Central memory CD4-positive, alpha-beta T cell (primary cell): ENCODE data around the gene CHAT.

Experiments
- DNase-seq: peaks from one replicate; pipeline ENCODE4 v3.0.0; 2022

CHAT gene

GRCh38 chr10:49690698-49691356 lies 77.0 kb downstream of the CHAT start:
- DNase-seq: no peak

- no peak for DNase-seq
These were observed 77.8 kb downstream of the CHAT start for GRCh38 chr10:49691588-49691987.

DNA sequence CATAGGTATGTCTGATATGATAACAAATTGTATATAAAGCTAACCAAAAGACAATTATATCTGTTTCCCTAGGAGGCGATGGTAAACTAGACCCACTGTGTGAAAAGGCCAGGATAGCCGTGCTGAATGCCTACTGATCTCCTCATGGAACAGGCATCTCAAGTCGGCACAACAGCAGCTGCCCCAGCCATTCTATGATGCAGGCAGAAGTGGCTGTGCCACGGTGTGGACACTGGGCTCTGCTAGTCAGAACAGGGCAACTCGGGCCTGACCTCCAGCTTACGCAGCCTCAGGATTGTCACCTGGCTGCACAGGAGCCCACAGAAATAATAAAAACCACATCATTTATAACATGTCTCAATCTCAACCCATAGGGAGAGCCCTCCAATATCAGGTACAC lies 80.6 kb downstream of the CHAT start:
- DNase-seq: no peak

- no peak for DNase-seq
These were observed 82.5 kb downstream of the CHAT start for GRCh38 chr10:49696311-49696710.

DNA sequence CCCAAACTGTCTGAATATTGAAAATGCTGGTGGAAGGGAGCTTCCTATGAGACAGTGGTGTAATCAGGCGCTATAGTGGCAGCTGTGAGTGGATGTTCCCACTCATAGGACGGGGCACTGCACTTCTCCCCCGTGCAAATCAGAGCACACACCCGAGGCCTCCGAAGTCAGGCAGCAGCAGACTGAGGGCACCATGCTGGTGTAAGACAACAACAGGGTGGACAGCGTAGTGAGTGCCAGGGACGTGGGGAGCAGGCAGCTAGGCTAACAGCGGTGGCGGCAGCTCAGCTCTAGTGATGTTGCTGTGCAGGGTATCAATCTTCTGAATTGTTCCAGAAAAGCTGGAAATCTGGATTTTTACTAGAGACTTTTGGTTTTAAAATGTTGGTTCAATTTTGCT lies 84.8 kb downstream of the CHAT start:
- DNase-seq: no peak

DNA sequence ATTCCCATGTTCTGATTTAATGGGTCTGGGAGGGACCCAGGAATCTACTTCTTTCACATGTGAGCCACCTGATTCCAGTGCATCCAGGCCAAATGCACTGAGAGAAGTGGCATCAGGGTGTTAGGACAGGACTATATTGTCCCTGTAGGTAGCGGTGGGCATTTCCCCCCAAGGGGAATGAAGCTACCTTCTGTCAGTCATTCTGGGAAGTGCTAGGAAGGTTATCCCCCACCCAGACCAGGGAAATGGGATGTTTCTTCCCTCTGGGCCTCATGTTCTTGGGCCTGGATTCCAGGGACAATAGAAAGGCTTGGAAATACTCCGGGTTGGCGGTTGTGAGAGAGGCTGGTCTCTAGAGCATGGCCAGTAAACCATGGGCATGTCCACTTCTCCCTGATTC lies 86.4 kb downstream of the CHAT start:
- no peak for DNase-seq

- no peak for DNase-seq
These were observed 87.2 kb downstream of the CHAT start for GRCh38 chr10:49700997-49701396.

DNA sequence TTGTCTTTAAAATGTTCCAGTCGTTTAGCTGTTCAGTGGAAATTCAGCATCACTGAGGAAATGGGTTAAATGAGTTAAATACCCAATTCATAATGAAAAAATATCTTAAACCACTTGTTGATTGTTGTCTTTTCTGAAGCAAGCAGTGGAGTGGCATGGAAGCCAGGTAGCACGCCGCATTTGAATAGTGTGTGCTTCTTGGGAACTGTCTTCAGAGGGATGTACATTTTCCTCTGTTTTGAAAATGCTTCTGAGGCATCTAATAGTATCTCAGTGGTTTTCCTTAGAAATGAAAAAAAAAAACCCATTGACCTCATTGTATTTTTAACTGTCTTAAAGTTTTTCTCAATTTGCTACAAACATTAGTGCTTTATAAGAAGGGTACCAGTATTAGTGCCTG lies 93.7 kb downstream of the CHAT start:
- DNase-seq: no peak

DNA sequence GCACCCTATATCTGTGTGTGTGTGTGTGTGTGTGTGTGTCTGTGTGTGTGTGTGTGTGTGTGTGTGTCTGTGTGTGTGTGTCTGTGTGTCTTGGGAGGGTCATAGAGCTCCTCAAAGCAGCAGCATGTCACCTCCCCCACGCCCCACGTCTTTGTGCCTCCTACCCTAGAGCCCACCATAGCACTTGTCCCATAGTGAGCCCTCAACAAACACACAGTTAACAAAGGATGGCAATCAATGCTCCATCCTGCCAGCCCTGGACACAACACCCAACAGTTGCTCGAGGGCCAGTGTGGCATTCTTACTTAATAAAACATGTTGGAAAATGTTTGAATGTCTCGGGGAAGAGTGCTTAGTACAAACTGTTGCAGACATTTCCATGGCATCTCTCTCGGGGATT lies 96.1 kb downstream of the CHAT start:
- DNase-seq: no peak

- DNase-seq: no peak
These were observed 97.1 kb downstream of the CHAT start for GRCh38 chr10:49710966-49711365.

- no peak for DNase-seq
These were observed 97.6 kb downstream of the CHAT start for GRCh38 chr10:49711481-49711880.

GRCh38 chr10:49713266-49713665 lies 99.4 kb downstream of the CHAT start:
- DNase-seq: no peak
